IMR-90 (cell line): ENCODE data around the gene SPAG16. TPM values are rescaled to one million over a fixed set of nuclear protein-coding genes. Genes with fewer than 3 reads are reported as not detected.
A peak's percentile ranks its signal among the peaks of the same experiment; 100 is the strongest.
"Not testable (repeated sequence)": the region's sequence is repeated elsewhere in the genome, so short reads cannot be mapped to it uniquely, and the experiment has no call there.

Source experiments
- ATAC-seq: fragments of 200-7000 bp; cut with Tn5 transposase; 2 replicates; pipeline ENCODE4 v1.9.1; 2020; ENCODE audit warnings: low read depth, mild to moderate bottlenecking, moderate library complexity
- BruUV-seq: library from RNA; stranded (reverse); fragments of 400-500 nt; replicated peaks from 2 replicates; lab custom pipeline; 2021; lab: Mats Ljungman, UMichigan
- CTCF ChIA-PET: fragments of 300-600 bp; formaldehyde crosslinking; extraction: SDS; loops from one replicate; lab custom pipeline; 2021; ENCODE audit warnings: antibody characterized with exemption; lab: Yijun Ruan, JAX
- POLR2A ChIA-PET: fragments of 300-600 bp; sonication (Branson Sonifier 250); formaldehyde crosslinking; loops from one replicate; lab custom pipeline; 2022; ENCODE audit warnings: antibody characterized with exemption; ENCODE audit not compliant: unreplicated experiment; lab: Charles Lee
- DNase-seq: peaks from one replicate; pipeline ENCODE4 v3.0.0; 2013
- H2AFZ ChIP-seq: replicated peaks from 2 replicates; pipeline ENCODE3; 2013; ENCODE audit warnings: low read length, mild to moderate bottlenecking; ENCODE audit not compliant: poor library complexity
- H2AK5ac ChIP-seq: 2 replicates; pipeline ENCODE4 v1.6.1; 2013; ENCODE audit warnings: low read depth, low read length, inconsistent platforms
- H2AK9ac ChIP-seq: replicated peaks from 2 replicates; pipeline ENCODE3; 2013; ENCODE audit warnings: mild to moderate bottlenecking, low read depth, low read length, moderate library complexity; ENCODE audit not compliant: poor library complexity
- H2BK120ac ChIP-seq: 2 replicates; pipeline ENCODE4 v1.6.1; 2013; ENCODE audit warnings: low read depth, low read length, inconsistent platforms
- H2BK15ac ChIP-seq: 3 replicates; pipeline ENCODE4 v1.6.1; 2013; ENCODE audit warnings: low read depth, low read length, inconsistent platforms
- H2BK20ac ChIP-seq: 2 replicates; pipeline ENCODE4 v1.6.1; 2013; ENCODE audit warnings: low read depth, mild to moderate bottlenecking, inconsistent platforms, low read length, moderate library complexity
- H2BK5ac ChIP-seq: 2 replicates; pipeline ENCODE4 v1.6.1; 2013; ENCODE audit warnings: mild to moderate bottlenecking, low read depth, low read length, inconsistent platforms; ENCODE audit not compliant: poor library complexity, severe bottlenecking
- H3K14ac ChIP-seq: replicated peaks from 2 replicates; pipeline ENCODE4 v1.6.1; 2013; ENCODE audit warnings: low read depth, low read length, inconsistent platforms
- H3K18ac ChIP-seq: 2 replicates; pipeline ENCODE4 v1.6.1; 2013; ENCODE audit warnings: low read depth, low read length, control low read depth
- H3K23ac ChIP-seq: 2 replicates; pipeline ENCODE4 v1.6.1; 2013; ENCODE audit warnings: low read depth, low read length, inconsistent platforms
- H3K27ac ChIP-seq: 2 replicates; pipeline ENCODE4 v1.5.1; 2013; ENCODE audit warnings: mild to moderate bottlenecking, control low read depth, low read length; ENCODE audit not compliant: insufficient read depth
- H3K27me3 ChIP-seq: 2 replicates; pipeline ENCODE4 v1.6.1; 2013; ENCODE audit warnings: low read length; ENCODE audit not compliant: control insufficient read depth, insufficient read depth
- H3K36me3 ChIP-seq: 2 replicates; pipeline ENCODE4 v1.6.1; 2013; ENCODE audit warnings: low read length, mixed read lengths; ENCODE audit not compliant: control insufficient read depth, insufficient read depth
- H3K4ac ChIP-seq: 2 replicates; pipeline ENCODE4 v1.6.1; 2013; ENCODE audit warnings: low read depth, low read length, inconsistent platforms
- H3K4me1 ChIP-seq: 2 replicates; pipeline ENCODE4 v1.6.1; 2013; ENCODE audit warnings: low read length, mixed read lengths; ENCODE audit not compliant: control insufficient read depth, insufficient read depth
- H3K4me2 ChIP-seq: 2 replicates; pipeline ENCODE4 v1.6.1; 2013; ENCODE audit warnings: low read depth, mild to moderate bottlenecking, control low read depth, low read length, moderate library complexity
- H3K4me3 ChIP-seq: 2 replicates; pipeline ENCODE4 v1.5.1; 2013; ENCODE audit warnings: low read depth, mild to moderate bottlenecking, control low read depth, low read length, moderate library complexity; ENCODE audit not compliant: insufficient read depth
- H3K56ac ChIP-seq: 2 replicates; pipeline ENCODE4 v1.6.1; 2013; ENCODE audit warnings: low read length, inconsistent platforms; ENCODE audit not compliant: insufficient read depth; ENCODE audit errors: extremely low read depth
- H3K79me1 ChIP-seq, 2 experiments: 2 replicates each; pipeline ENCODE4 v1.6.1; 2013; ENCODE audit warnings: low read length in 2 of 2, inconsistent platforms in 1 of 2, low read depth in 1 of 2
- H3K9ac ChIP-seq: 2 replicates; pipeline ENCODE4 v1.6.1; 2013; ENCODE audit warnings: low read depth, low read length, control low read depth
- H3K9me1 ChIP-seq: 2 replicates; pipeline ENCODE4 v1.6.1; 2013; ENCODE audit warnings: low read length, inconsistent platforms; ENCODE audit not compliant: insufficient read depth
- H3K9me3 ChIP-seq: 2 replicates; pipeline ENCODE4 v1.6.1; 2013; ENCODE audit warnings: low read length; ENCODE audit not compliant: control insufficient read depth, insufficient read depth
- H4K20me1 ChIP-seq: 2 replicates; pipeline ENCODE4 v1.6.1; 2013; ENCODE audit warnings: low read length, inconsistent platforms; ENCODE audit not compliant: insufficient read depth
- H4K5ac ChIP-seq: 2 replicates; pipeline ENCODE4 v1.6.1; 2013; ENCODE audit warnings: mild to moderate bottlenecking, low read depth, low read length, control low read depth
- H4K8ac ChIP-seq, 2 experiments: 2 replicates each; pipeline ENCODE4 v1.6.1; 2013; ENCODE audit warnings: low read depth in 2 of 2, low read length in 2 of 2, control low read depth in 1 of 2, inconsistent platforms in 1 of 2
- H4K91ac ChIP-seq: 2 replicates; pipeline ENCODE4 v1.6.1; 2013; ENCODE audit warnings: low read depth, low read length, inconsistent platforms; ENCODE audit not compliant: insufficient read depth
- MAFK ChIP-seq: IDR thresholded peaks from 2 replicates; pipeline ENCODE4 v1.6.1; 2012; ENCODE audit warnings: low read depth, low read length, improper control_type of control experiment
- NFE2L2 ChIP-seq: fragments of 150-350 bp; IDR thresholded peaks from 2 replicates; pipeline ENCODE4 v1.6.1; 2016; ENCODE audit warnings: low read depth, mild to moderate bottlenecking, low read length
- WGBS, 2 experiments: methylation state at CpG; one replicate each; pipeline versions ENCODE4 v1.1.5 to v1.1.7; 2013; ENCODE audit warnings: missing lambda C conversion rate in 2 of 2; ENCODE audit not compliant: insufficient read length in 1 of 2; ENCODE audit errors: extremely low coverage in 2 of 2; 5-methylcytosine and 5-hydroxymethylcytosine counted together
- dilution Hi-C: fragments of 300-500 bp; cut with HindIII; formaldehyde crosslinking; loops from one replicate; pipeline ENCODE4 v1.14.3; 2018; ENCODE audit warnings: low sequenced_read_pairs; ENCODE audit not compliant: unreplicated experiment
- in situ Hi-C: fragments of 300-500 bp; cut with MboI; formaldehyde crosslinking; loops from 3 replicates; pipeline ENCODE4 v1.14.3; 2019; ENCODE audit warnings: low sequenced_read_pairs, inconsistent platforms, mixed read lengths
- intact Hi-C: fragments of 100-400 bp; cut with micrococcal nuclease; formaldehyde crosslinking; loops from 2 replicates; pipeline ENCODE4 v1.10.0; 2022
- polyA plus RNA-seq, 3 experiments: library from polyadenylated mRNA; depleted of rRNA; stranded (reverse); fragments of >200 nt; gene quantifications; 2 replicates each; pipeline ENCODE4 v1.2.3, GENCODE V29; 2012; ENCODE audit warnings: low replicate concordance in 1 of 3
- total RNA-seq: library from RNA; depleted of rRNA; stranded (reverse); fragments of >200 nt; gene quantifications from 2 replicates; pipeline ENCODE4 v1.2.3, GENCODE V29; 2012

Gene SPAG16
- total and polyA plus RNA-seq, 2 of the 4 experiments (the other 2 are of a cell fraction) = 7.3 to 13.5 TPM

- BruUV-seq = no TSS peak
- POLR2A ChIA-PET = no interaction called here
- no peaks in the 10 kb centered on the region for H4K20me1 ChIP-seq
Measured at GRCh38 chr2:213376644-213377043, 92.4 kb downstream of the SPAG16 start.

GRCh38 chr2:213407027-213407426, 122.8 kb downstream of the SPAG16 start:
- DNase-seq, H2AK5ac ChIP-seq, H3K4me3 ChIP-seq, H3K18ac ChIP-seq, H3K27me3 ChIP-seq, H3K14ac ChIP-seq, H3K79me1 ChIP-seq, H3K56ac ChIP-seq, H4K20me1 ChIP-seq, H2BK5ac ChIP-seq, H2BK15ac ChIP-seq, H3K9ac ChIP-seq, H3K9me1 ChIP-seq, H4K5ac ChIP-seq, H3K23ac ChIP-seq, H2AK9ac ChIP-seq, H3K9me3 ChIP-seq, H3K36me3 ChIP-seq, H2BK120ac ChIP-seq, dilution Hi-C loops, H3K4ac ChIP-seq, intact Hi-C loops, in situ Hi-C loops, BruUV-seq, ATAC-seq, H3K4me2 ChIP-seq, H4K8ac ChIP-seq, CTCF ChIA-PET, POLR2A ChIA-PET, H3K4me1 ChIP-seq, H4K91ac ChIP-seq, H2AFZ ChIP-seq, H3K27ac ChIP-seq, H2BK20ac ChIP-seq: not testable (repeated sequence)
- 96% methylated on average over 4 of the region's 9 CpGs; no CpG with 5 or more reads in 1 of the 2 experiments for WGBS, 2 experiments

More at GRCh38 chr2:213376644-213377043, 92.4 kb downstream of the SPAG16 start:
- Histone ChIP-seq H4K8ac (no peak overlapping the region), H3K79me1 (no peaks in the 10 kb centered on the region), H2BK15ac (no peak overlapping the region), H3K56ac (no peak overlapping the region), H3K23ac (no peak overlapping the region), H2AFZ (no peak overlapping the region), H4K91ac (no peak overlapping the region), H3K4ac (no peak overlapping the region), H3K4me3 (no peak overlapping the region), H2BK20ac (no peak overlapping the region), H2BK120ac (no peak overlapping the region), H4K5ac (no peak overlapping the region), H3K14ac (no peak overlapping the region), H2AK5ac (no peak overlapping the region), H2BK5ac (no peak overlapping the region), H3K27ac (no peak overlapping the region), H3K27me3 (no peaks in the 10 kb centered on the region), H3K36me3 (no peaks in the 10 kb centered on the region), H3K9ac (no peak overlapping the region), H3K4me2 (no peak overlapping the region), H2AK9ac (no peak overlapping the region), H3K9me1 (no peaks in the 10 kb centered on the region), H3K4me1 (no peaks in the 10 kb centered on the region), H3K18ac (no peak overlapping the region), H3K9me3 (no peaks in the 10 kb centered on the region)
- DNase-seq = no peak
- no peak for ATAC-seq
- dilution Hi-C loops = no loop called here
- CTCF ChIA-PET = no interaction called here
- in situ Hi-C loops = no loop called here
- no CpG with 5 or more reads among the region's 1 CpG for WGBS, 2 experiments
- TF ChIP-seq NFE2L2 (no peak), MAFK (peak; percentile 67)
- intact Hi-C loops = no loop called here
